Measurements from ENCODE around the gene GRHL3. TPM values are rescaled to one million over a fixed set of nuclear protein-coding genes. Genes with fewer than 3 reads are reported as not detected.
"Not testable (repeated sequence)": the region's sequence is repeated elsewhere in the genome, so short reads cannot be mapped to it uniquely, and the experiment has no call there.

GRHL3 gene
- total RNA-seq, result not detected
- under 1 TPM in 1 of 2 donors, not detected in 1; 0.03 TPM for polyA plus RNA-seq
- long read RNA-seq, donor 1, result 0 reads
- long read RNA-seq, donor 2, partial matches to known transcripts, result 0 of 2 reads
- long read RNA-seq, donor 2, other reads (novel, unspliced or antisense), result 2 of 2 reads
- long read RNA-seq, donor 3, partial matches to known transcripts, result 0 of 6 reads
- long read RNA-seq, donor 3, other reads (novel, unspliced or antisense), result 6 of 6 reads

DNA sequence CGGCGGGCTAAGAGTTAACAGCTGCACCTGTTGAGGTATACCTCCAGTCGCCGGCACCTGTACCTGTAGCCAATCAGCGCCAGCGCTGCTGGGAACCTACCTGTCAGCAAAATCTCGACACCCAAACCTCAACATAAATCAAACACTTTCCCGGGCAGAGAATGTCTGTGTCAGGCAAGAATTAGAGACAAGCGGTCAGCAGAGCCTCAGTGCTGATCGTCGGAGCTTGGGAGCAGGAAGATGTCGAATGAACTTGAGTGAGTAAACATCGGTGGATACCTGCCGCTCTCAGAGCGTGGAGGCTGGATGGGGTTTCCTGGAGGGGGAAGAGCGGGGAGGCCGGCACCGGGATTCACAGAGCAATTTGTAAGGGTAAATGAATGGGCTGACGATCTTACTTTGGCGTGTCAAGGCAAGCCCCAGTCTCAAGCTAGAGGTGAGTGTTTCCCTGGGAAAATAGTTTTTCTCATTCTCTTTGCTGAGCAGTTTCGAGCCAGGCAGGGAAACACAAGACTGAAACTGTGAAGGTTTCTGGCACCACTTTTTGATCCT lies at the start of gene GRHL3:
GRHL3 (plus strand) TSS at position 46 of the 552 bp plus-strand sequence; CDS start at position 241, 195 bp downstream.
- Histone ChIP-seq H3K27me3 (peaks cover 0 to 87% (median 58%) of the 10 kb centered on the region in 7 donors), H3K9me3 (no peaks in the 10 kb centered on the region), H3K4me1 (peaks cover 0 to 43% (median 18%) of the 10 kb centered on the region in 9 donors), H3K4me3 (no peak within 1 kb of the TSS), H3K36me3 (no peaks in the 10 kb centered on the region), H3K27ac (no peak within 1 kb of the TSS)
- TF ChIP-seq, protein P1, sequence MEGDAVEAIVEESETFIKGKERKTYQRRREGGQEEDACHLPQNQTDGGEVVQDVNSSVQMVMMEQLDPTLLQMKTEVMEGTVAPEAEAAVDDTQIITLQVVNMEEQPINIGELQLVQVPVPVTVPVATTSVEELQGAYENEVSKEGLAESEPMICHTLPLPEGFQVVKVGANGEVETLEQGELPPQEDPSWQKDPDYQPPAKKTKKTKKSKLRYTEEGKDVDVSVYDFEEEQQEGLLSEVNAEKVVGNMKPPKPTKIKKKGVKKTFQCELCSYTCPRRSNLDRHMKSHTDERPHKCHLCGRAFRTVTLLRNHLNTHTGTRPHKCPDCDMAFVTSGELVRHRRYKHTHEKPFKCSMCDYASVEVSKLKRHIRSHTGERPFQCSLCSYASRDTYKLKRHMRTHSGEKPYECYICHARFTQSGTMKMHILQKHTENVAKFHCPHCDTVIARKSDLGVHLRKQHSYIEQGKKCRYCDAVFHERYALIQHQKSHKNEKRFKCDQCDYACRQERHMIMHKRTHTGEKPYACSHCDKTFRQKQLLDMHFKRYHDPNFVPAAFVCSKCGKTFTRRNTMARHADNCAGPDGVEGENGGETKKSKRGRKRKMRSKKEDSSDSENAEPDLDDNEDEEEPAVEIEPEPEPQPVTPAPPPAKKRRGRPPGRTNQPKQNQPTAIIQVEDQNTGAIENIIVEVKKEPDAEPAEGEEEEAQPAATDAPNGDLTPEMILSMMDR (IDR thresholded peaks at IDR 0.05), result no peak
- intact Hi-C loops (cut with DNase I), result no loop called here
- 16 to 18% methylated on average over 21 of the region's 21 CpGs for WGBS, 2 donors
- DNase-seq (no peak), ATAC-seq (no peak)

DNA sequence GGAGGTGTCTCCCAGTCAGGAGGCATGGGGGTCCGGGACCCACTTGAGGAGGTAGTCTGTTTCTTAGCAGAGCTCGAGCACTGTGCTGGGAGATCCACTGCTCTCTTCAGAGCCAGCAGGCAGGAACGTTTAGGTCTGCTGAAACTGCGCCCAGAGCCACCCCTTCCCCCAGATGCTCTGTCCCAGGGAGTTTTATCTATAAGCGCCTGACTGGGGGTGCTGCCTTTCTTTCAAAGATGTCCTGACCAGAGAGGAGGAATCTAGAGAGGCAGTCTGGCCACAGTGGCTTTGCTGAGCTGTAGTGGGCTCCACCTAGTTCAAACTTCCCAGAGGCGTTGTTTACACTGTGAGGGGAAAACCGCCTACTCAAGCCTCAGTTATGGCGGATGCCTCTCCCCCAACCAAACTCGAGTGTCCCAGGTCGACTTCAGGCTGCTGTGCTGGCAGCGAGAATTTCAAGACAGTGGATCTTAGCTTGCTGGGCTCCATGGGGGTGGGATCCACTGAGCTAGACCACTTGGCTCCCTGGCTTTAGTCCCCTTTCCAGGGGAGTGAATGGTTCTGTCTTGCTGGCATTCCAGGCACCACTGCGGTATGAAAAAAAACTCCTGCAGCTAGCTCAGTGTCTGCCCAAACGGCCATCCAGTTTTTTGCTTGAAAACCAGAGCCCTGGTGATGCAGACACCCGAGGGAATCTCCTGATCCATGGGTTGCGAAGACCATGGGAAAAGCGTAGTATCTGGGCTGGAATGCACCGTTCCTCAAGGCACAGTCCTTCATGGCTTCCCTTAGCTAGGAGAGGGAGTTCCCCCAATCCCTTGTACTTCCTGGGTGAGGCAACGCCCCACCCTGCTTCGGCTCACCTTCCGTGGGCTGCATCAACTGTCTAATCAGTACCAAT lies 44.7 kb upstream of the GRHL3 start:
- H3K27ac ChIP-seq; intact Hi-C loops (cut with DNase I); DNase-seq; H3K4me3 ChIP-seq; H3K36me3 ChIP-seq; ATAC-seq: not testable (repeated sequence)
- peaks cover 0 to 31% (median 0%) of the 10 kb centered on the region in 11 donors for H3K9me3 ChIP-seq
- H3K27me3 ChIP-seq, result peaks cover 0 to 44% (median 16%) of the 10 kb centered on the region in 7 donors
- H3K4me1 ChIP-seq, result peaks cover 0 to 11% (median 0%) of the 10 kb centered on the region in 9 donors
- WGBS, 2 donors, result 84 to 87% methylated on average over 20 of the region's 20 CpGs

DNA sequence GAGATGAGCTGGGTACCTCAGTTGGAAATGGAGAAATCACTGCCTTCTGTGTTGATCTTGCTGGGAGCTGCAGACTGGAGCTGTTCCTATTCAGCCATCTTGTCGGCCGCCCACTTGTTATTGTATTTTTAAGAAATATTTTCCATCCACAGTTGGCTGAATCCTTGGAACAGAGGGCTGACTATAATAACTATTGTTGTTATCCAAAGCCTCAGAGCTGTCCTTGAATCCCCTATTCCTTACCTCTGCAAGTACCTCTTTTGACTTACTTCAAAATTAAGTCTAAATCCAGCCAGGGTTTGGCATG lies 44.1 kb upstream of the GRHL3 start:
- Histone ChIP-seq H3K27me3 (peaks cover 0 to 47% (median 16%) of the 10 kb centered on the region in 7 donors), H3K9me3 (peaks cover 0 to 26% (median 0%) of the 10 kb centered on the region in 11 donors), H3K36me3 (no peaks in the 10 kb centered on the region), H3K27ac (no peak overlapping the region), H3K4me1 (peaks cover 0 to 11% (median 0%) of the 10 kb centered on the region in 9 donors), H3K4me3 (no peak overlapping the region)
- intact Hi-C loops (cut with DNase I), result no loop called here
- no peak for DNase-seq
- 81 to 94% methylated on average over 2 of the region's 2 CpGs for WGBS, 2 donors
- TF ChIP-seq, protein P1 (IDR thresholded peaks at IDR 0.05), result no peak
- no peak for ATAC-seq

DNA sequence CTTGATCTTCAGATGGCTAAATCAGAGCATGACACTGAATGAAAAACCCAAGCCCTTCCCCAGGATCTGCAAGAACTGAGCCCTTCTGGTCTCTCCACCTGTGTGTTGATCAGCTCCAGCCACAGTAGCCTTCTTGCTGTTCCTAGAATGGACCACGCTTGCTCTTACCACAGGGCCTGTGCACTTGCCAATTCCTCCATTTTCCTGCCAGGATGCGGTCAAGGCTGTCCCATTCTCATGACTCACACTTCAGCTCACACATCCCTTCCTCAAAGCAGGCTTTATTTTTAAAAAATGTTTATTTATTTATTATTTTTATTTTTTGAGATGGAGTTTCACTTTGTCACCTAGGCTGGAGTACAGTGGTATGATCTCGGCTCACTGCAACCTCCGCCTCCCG lies 43.6 kb upstream of the GRHL3 start:
- Histone ChIP-seq H3K4me1 (peaks cover 0 to 11% (median 0%) of the 10 kb centered on the region in 9 donors), H3K36me3 (no peaks in the 10 kb centered on the region), H3K27me3 (peaks cover 0 to 47% (median 16%) of the 10 kb centered on the region in 7 donors), H3K4me3 (no peak overlapping the region), H3K27ac (no peak overlapping the region), H3K9me3 (peaks cover 0 to 21% (median 0%) of the 10 kb centered on the region in 11 donors)
- DNase-seq, result no peak
- 92 to 95% methylated on average over 5 of the region's 5 CpGs for WGBS, 2 donors
- TF ChIP-seq, protein P1 (IDR thresholded peaks at IDR 0.05), result no peak
- intact Hi-C loops (cut with DNase I), result no loop called here
- ATAC-seq, result no peak

All from heart right ventricle (tissue), 16 donors.